Naive thymus-derived CD8-positive, alpha-beta T cell (primary cell): ENCODE measurements around the gene DPPA4. TPM values are rescaled to one million over a fixed set of nuclear protein-coding genes. Genes with fewer than 3 reads are reported as not detected.

Source experiments
- ATAC-seq, 2 donors: fragments of 150-1000 bp; cut with Tn5 transposase in 1 of 2; sonication (Bioruptor Pico), chemical (Tn5 transposase) in 1 of 2; 1 replicate in 1 of 2; 2 replicates in 1 of 2; pipeline ENCODE4 v1.10.0; 2021; ENCODE audit warnings: mild to moderate bottlenecking in 2 of 2, moderate library complexity in 2 of 2
- POLR2A ChIA-PET: fragments of 350-600 bp; sonication (Branson Sonifier 250); formaldehyde crosslinking; loops from one replicate; lab custom pipeline; 2021; ENCODE audit warnings: antibody characterized with exemption; lab: Charles Lee
- DNase-seq, 10 donors: peaks; one replicate each; pipeline versions ENCODE4 v3.0.0 to v3.0.0-alpha.2; 2020 to 2022
- H3K27ac Mint-ChIP-seq, 10 donors: one replicate each; pipeline ENCODE4 v1.8.0; 2020 to 2022; ENCODE audit warnings: mild to moderate bottlenecking in 10 of 10, mixed read lengths in 10 of 10, moderate library complexity in 4 of 10, inconsistent platforms in 1 of 10
- H3K27me3 Mint-ChIP-seq, 5 donors: one replicate each; pipeline ENCODE4 v1.8.0; 2021 to 2022; ENCODE audit warnings: mixed read lengths in 5 of 5
- H3K36me3 Mint-ChIP-seq, 3 donors: one replicate each; pipeline ENCODE4 v1.8.0; 2020 to 2022; ENCODE audit warnings: mixed read lengths in 3 of 3, mild to moderate bottlenecking in 2 of 3, inconsistent platforms in 1 of 3
- H3K4me1 Mint-ChIP-seq, 4 donors: one replicate each; pipeline ENCODE4 v1.8.0; 2021 to 2022; ENCODE audit warnings: mixed read lengths in 4 of 4
- H3K4me3 Mint-ChIP-seq, 10 donors: one replicate each; pipeline ENCODE4 v1.8.0; 2020 to 2022; ENCODE audit warnings: mild to moderate bottlenecking in 10 of 10, mixed read lengths in 10 of 10, moderate library complexity in 6 of 10, inconsistent platforms in 1 of 10
- H3K9me3 Mint-ChIP-seq, 9 donors: one replicate each; pipeline ENCODE4 v1.8.0; 2020 to 2022; ENCODE audit warnings: mixed read lengths in 9 of 9, mild to moderate bottlenecking in 3 of 9, inconsistent platforms in 1 of 9, moderate library complexity in 1 of 9
- polyA plus RNA-seq, 3 donors: library from polyadenylated mRNA; unstranded; fragments of 300-500 nt; fragmentation: Illumina TruSeq; gene quantifications; one replicate each; pipeline ENCODE4 v1.2.3, GENCODE V29; 2021
- total RNA-seq, 8 experiments: library from RNA in 2 of 8; stranded (reverse) in 2 of 8; gene quantifications; one replicate each; pipeline ENCODE4 v1.2.3 and lab custom pipeline; 2021 to 2026

The DPPA4 gene
- total and polyA plus RNA-seq, 5 experiments from 2014 or later = 0.52 to 6.2 (median 2.2) TPM

DNA sequence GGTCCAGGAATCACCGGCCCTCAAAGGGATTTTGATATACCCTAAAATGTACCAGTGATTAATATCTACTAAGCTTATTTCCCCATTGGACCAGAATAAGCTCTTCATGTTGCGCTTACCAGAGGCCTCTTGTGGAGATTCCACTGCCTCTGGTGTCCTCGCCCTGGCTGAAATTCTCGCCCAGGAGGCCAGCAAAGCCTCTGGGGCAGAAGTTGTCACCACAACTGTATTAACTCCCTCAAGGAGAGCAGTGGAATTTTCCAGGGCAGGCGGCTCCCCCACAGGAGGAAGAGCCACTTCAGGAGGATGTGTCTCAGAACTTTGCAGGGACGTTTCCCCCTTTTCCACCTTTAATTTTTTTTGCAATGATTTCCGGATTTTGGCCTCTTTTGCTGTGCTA is 6.9 kb downstream of the DPPA4 start:
- Mint-ChIP-seq H3K9me3 (no peaks in the 10 kb centered on the region), H3K4me3 (no peak overlapping the region), H3K27me3 (peaks cover 0 to 8% (median 4%) of the 10 kb centered on the region in 5 donors), H3K36me3 (no peaks in the 10 kb centered on the region), H3K27ac (no peak overlapping the region), H3K4me1 (no peaks in the 10 kb centered on the region)
- POLR2A ChIA-PET = no interaction called here
- ATAC-seq = no peak
- DNase-seq = no peak

GRCh38 chr3:109328202-109328601 is 9.1 kb downstream of the DPPA4 start:
- Mint-ChIP-seq H3K4me1 (no peaks in the 10 kb centered on the region), H3K4me3 (no peak overlapping the region), H3K27me3 (no peaks in the 10 kb centered on the region), H3K9me3 (no peaks in the 10 kb centered on the region), H3K36me3 (no peaks in the 10 kb centered on the region), H3K27ac (no peak overlapping the region)
- ATAC-seq (no peak), DNase-seq (no peak)
- POLR2A ChIA-PET = no interaction called here

DNA sequence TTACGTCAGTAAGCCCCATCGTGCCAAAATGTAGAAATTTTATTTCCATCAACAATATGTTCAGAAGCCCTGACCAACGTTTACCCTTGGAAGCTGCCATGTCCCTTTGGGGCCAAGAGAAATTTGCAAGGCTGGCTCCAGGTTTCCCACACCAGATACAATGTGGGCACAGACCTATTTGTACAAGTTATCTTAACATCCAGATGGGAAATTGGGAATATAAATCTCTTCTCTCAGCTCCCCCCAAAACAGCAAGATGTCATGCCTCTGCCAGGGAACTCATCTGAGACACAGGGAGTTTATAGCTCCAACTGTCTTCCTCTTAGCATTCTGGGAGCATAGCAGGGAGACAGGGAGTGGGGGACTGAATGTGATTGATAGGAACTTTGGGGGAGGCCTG is 11.7 kb downstream of the DPPA4 start:
- H3K36me3 Mint-ChIP-seq = no peaks in the 10 kb centered on the region
- no peak overlapping the region for H3K4me3 Mint-ChIP-seq
- ATAC-seq (no peak), DNase-seq (no peak)
- H3K4me1 Mint-ChIP-seq = no peaks in the 10 kb centered on the region
- peaks cover 0 to 3% (median 0%) of the 10 kb centered on the region in 9 donors for H3K9me3 Mint-ChIP-seq
- H3K27me3 Mint-ChIP-seq = no peaks in the 10 kb centered on the region
- no peak overlapping the region for H3K27ac Mint-ChIP-seq
- POLR2A ChIA-PET = no interaction called here

DNA sequence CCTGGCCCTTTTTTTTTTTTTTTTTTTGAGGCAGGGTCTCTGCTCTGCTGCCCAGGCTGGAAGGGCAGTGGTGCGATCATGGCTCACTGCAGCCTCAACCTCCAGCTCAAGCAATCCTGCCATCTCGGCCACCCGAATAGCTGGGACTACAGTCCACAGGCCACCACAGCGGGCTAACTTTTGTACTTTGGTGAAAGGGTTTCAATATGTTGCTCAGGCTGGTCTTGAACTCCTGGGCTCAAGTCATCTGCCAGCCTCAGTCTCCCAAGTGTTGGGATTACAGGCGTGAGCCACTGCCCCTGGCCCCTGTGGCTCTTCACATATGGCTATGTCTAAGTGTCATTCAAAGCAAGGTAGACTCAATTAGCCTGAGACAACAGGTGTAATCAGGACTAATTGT is 12.2 kb downstream of the DPPA4 start:
- H3K4me3 Mint-ChIP-seq = no peak overlapping the region
- DNase-seq = no peak
- H3K9me3 Mint-ChIP-seq = peaks cover 0 to 3% (median 0%) of the 10 kb centered on the region in 9 donors
- POLR2A ChIA-PET = no interaction called here
- no peak overlapping the region for H3K27ac Mint-ChIP-seq
- H3K36me3 Mint-ChIP-seq = no peaks in the 10 kb centered on the region
- H3K4me1 Mint-ChIP-seq = no peaks in the 10 kb centered on the region
- H3K27me3 Mint-ChIP-seq = no peaks in the 10 kb centered on the region
- ATAC-seq = no peak

GRCh38 chr3:109316162-109316730 is 21.1 kb downstream of the DPPA4 start, which contains the start of gene DPPA2:
DPPA2 (minus strand) TSS chr3:109316517; CDS start chr3:109314542, 1,975 bp downstream.
- no peak within 1 kb of the TSS for H3K27ac Mint-ChIP-seq
- POLR2A ChIA-PET = no interaction called here
- no peak within 1 kb of the TSS for H3K4me3 Mint-ChIP-seq
- no peaks in the 10 kb centered on the region for H3K4me1 Mint-ChIP-seq
- ATAC-seq (no peak), DNase-seq (no peak)
- H3K27me3 Mint-ChIP-seq = peaks cover 0 to 2% (median 0%) of the 10 kb centered on the region in 5 donors
- H3K36me3 Mint-ChIP-seq = no peaks in the 10 kb centered on the region
- no peaks in the 10 kb centered on the region for H3K9me3 Mint-ChIP-seq

DNA sequence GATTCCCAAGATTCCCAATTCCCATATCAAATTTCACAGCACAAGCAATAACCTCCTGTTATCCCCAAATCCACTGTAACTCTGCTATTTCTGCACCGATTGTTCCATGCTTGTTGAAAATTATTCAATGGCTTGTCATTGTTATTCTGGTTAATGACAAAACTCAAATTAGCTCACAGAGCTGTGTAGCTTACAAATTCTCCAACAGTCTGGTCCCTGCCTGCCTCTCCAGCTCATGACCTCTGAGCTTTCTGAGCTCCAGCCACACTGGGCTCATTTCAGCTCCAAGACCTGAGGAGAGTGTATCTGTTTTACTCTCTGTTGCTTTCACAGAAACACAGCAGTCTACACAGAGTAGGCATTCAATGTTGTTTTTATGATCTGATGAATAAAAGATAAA is 24.3 kb downstream of the DPPA4 start:
- Mint-ChIP-seq H3K27ac (no peak overlapping the region), H3K4me3 (no peak overlapping the region), H3K9me3 (peaks cover 0 to 3% (median 0%) of the 10 kb centered on the region in 9 donors), H3K36me3 (peaks cover 0 to 4% (median 0%) of the 10 kb centered on the region in 3 donors), H3K27me3 (peaks cover 0 to 2% (median 0%) of the 10 kb centered on the region in 5 donors), H3K4me1 (no peaks in the 10 kb centered on the region)
- POLR2A ChIA-PET = no interaction called here
- DNase-seq (no peak), ATAC-seq (no peak)

DNA sequence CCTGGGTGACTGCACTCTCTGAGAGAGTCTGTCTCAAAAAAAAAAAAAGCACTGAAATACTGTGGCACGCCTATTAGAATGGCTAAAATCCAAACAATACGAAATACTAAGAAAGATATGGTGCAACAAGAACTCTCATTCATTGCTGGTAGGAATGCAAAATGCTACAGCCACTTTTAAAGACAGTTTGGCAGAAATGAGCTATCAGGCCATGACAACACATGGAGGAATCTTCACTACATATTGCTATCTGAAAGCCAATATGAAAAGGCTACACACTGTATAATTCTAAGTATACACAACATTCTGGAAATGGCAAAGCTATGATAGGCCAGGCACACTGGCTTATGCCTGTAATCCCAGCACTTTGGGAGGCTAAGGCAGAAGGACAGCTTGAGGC is 39.9 kb downstream of the DPPA4 start:
- H3K27ac Mint-ChIP-seq = no peak overlapping the region
- ATAC-seq = no peak
- POLR2A ChIA-PET = no interaction called here
- H3K9me3 Mint-ChIP-seq = peaks cover 0 to 2% (median 0%) of the 10 kb centered on the region in 9 donors
- no peaks in the 10 kb centered on the region for H3K36me3 Mint-ChIP-seq
- H3K4me1 Mint-ChIP-seq = no peaks in the 10 kb centered on the region
- H3K4me3 Mint-ChIP-seq = no peak overlapping the region
- H3K27me3 Mint-ChIP-seq = peaks cover 0 to 3% (median 0%) of the 10 kb centered on the region in 5 donors
- no peak for DNase-seq

DNA sequence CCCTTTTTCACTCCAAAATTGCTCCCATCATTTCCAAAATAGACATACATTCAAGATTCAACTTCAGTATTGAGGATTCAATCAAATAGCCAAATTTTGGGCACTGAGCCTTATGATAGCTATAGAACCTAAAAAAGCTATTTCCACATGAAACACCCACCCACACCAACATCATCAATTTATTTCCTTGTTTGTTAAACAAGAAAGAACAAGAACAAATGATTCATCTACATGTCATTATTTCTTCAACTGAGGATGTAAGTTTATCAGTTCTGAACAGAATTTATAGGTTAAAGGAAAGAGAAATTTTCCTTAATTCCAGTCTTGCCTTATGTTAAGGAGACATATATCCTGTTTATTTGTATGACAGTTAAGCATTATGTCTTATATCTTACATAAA is 53.3 kb downstream of the DPPA4 start:
- Mint-ChIP-seq H3K27me3 (peaks cover 0 to 4% (median 3%) of the 10 kb centered on the region in 5 donors), H3K36me3 (no peaks in the 10 kb centered on the region), H3K4me3 (no peak overlapping the region), H3K4me1 (no peaks in the 10 kb centered on the region), H3K9me3 (no peaks in the 10 kb centered on the region), H3K27ac (no peak overlapping the region)
- no peak for ATAC-seq
- POLR2A ChIA-PET = interaction anchor here (0.6 kb wide), 1 partner anchor 18 kb away, joined by 3 read pairs; no protein-coding TSS in a partner anchor
- no peak for DNase-seq

DNA sequence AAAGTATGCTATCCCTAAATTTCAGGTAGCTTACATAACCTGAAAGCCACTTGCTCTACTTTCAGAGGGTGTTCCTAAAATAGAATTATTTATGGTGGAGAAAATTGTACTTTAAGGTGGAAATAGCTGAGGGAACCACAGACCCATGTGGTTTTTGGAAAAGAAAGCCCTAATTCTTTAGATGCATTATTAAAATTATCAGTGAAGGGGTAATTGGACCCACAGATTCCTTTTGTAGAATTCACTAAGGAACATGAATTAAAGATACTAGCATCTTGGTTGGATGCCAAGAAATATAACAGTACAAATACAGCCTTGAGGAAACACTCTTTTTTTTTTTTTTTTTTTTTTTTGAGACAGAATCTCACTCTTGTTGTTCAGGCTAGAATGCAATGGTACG is 58.8 kb downstream of the DPPA4 start:
- no peaks in the 10 kb centered on the region for H3K36me3 Mint-ChIP-seq
- DNase-seq = no peak
- peaks cover 0 to 3% (median 1%) of the 10 kb centered on the region in 4 donors for H3K4me1 Mint-ChIP-seq
- no peaks in the 10 kb centered on the region for H3K9me3 Mint-ChIP-seq
- H3K27me3 Mint-ChIP-seq = peaks cover 0 to 5% (median 4%) of the 10 kb centered on the region in 5 donors
- no peak for ATAC-seq
- H3K4me3 Mint-ChIP-seq = no peak overlapping the region
- H3K27ac Mint-ChIP-seq = no peak overlapping the region
- POLR2A ChIA-PET = no interaction called here

DNA sequence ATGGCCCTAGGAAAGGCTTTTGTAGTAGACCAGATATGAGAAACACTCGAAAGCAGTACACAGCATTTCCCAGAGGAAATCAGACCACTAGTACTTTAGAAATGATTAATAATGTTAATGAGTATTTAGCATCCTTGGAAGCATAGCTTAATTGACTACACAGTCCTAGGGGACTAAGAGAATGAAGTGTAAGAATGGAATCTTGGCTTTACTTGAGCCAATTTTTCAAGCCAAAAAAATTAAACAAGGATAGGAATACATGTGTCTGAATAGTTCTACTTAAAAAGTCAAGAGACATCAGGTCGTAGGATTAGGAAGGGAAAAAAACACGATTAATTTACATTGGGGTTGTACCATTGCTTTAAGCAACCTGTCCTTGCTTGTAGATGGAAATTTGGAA is 59.2 kb downstream of the DPPA4 start:
- Mint-ChIP-seq H3K27me3 (peaks cover 0 to 5% (median 4%) of the 10 kb centered on the region in 5 donors), H3K4me3 (no peak overlapping the region), H3K4me1 (peaks cover 0 to 3% (median 1%) of the 10 kb centered on the region in 4 donors), H3K9me3 (no peaks in the 10 kb centered on the region), H3K27ac (no peak overlapping the region), H3K36me3 (no peaks in the 10 kb centered on the region)
- no peak for ATAC-seq
- DNase-seq = no peak
- POLR2A ChIA-PET = no interaction called here

Other genes with a start within 250 kb of the DPPA4 start
- gene MORC1, start 219.4 kb downstream of the DPPA4 start, total RNA-seq = not detected
- not detected for gene MORC1, start 219.4 kb downstream of the DPPA4 start, polyA plus RNA-seq
- not detected for gene C3orf85, start 200.8 kb downstream of the DPPA4 start, total RNA-seq
- gene C3orf85, start 200.8 kb downstream of the DPPA4 start, polyA plus RNA-seq = not detected
- gene DPPA2, start 21.0 kb downstream of the DPPA4 start, total RNA-seq = not detected
- not detected for gene DPPA2, start 21.0 kb downstream of the DPPA4 start, polyA plus RNA-seq